HL-60 (cell line): Measurements from ENCODE around the gene ANO6.

Experiments used
- DNase-seq, 2 experiments: peaks; one replicate each; pipeline ENCODE4 v3.0.0-alpha.2; 2010 to 2020; ENCODE audit warnings: low read depth in 1 of 2, low spot score in 1 of 2
- H3K27ac ChIP-seq: fragments of 250-450 bp; sonication (Bioruptor Pico); replicated peaks from 2 replicates; pipeline ENCODE4 v1.5.1; 2020; ENCODE audit warnings: mild to moderate bottlenecking, moderate library complexity
- H3K27me3 ChIP-seq: fragments of 250-450 bp; sonication (Bioruptor Pico); 2 replicates; pipeline ENCODE4 v1.5.1; 2021; ENCODE audit warnings: mild to moderate bottlenecking, moderate library complexity; ENCODE audit not compliant: insufficient read depth, poor library complexity, severe bottlenecking
- H3K4me3 ChIP-seq: replicated peaks from 2 replicates; pipeline ENCODE4 v1.5.1; 2011; ENCODE audit warnings: mild to moderate bottlenecking, control low read depth, low read length; ENCODE audit not compliant: insufficient read depth
- GABPA ChIP-seq: IDR thresholded peaks from 2 replicates; pipeline ENCODE4 v1.6.1; 2012; ENCODE audit warnings: low read depth
- POLR2AphosphoS5 ChIP-seq: IDR thresholded peaks from 2 replicates; pipeline ENCODE4 v1.6.1; 2012; ENCODE audit warnings: low read depth
- SPI1 ChIP-seq: IDR thresholded peaks from 2 replicates; pipeline ENCODE4 v1.6.1; 2012; ENCODE audit warnings: low read depth, mild to moderate bottlenecking, borderline replicate concordance
- TF ChIP-seq, protein P1 (sequence below): IDR thresholded peaks from one replicate; pipeline ENCODE4 v1.5.1; 2011; ENCODE audit warnings: low read length, control low read depth, inconsistent platforms; ENCODE audit not compliant: insufficient read depth
- TF ChIP-seq, protein P2 (sequence below): IDR thresholded peaks from 2 replicates; pipeline ENCODE4 v1.6.1; 2012; ENCODE audit warnings: low read depth; ENCODE audit not compliant: insufficient replicate concordance

The ANO6 gene

DNA sequence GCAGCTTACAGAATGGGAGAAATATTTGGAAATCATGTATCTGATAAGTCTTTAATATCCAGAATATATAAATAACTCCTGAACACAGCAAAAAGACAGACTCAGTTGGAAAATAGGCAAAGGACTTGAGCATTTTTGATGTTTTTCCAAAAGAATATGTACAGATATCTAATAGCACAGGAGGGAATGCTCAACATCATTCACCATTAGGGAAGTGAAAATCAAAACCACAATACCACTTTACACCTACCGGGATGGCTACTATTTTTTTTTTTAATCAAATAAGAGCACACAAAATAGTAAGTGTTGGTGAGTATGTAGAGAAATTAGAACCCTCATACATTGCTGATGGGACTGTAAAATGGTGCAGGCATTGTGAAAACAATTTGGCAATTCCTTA, 75.6 kb downstream of the ANO6 start:
- TF ChIP-seq, protein P1, sequence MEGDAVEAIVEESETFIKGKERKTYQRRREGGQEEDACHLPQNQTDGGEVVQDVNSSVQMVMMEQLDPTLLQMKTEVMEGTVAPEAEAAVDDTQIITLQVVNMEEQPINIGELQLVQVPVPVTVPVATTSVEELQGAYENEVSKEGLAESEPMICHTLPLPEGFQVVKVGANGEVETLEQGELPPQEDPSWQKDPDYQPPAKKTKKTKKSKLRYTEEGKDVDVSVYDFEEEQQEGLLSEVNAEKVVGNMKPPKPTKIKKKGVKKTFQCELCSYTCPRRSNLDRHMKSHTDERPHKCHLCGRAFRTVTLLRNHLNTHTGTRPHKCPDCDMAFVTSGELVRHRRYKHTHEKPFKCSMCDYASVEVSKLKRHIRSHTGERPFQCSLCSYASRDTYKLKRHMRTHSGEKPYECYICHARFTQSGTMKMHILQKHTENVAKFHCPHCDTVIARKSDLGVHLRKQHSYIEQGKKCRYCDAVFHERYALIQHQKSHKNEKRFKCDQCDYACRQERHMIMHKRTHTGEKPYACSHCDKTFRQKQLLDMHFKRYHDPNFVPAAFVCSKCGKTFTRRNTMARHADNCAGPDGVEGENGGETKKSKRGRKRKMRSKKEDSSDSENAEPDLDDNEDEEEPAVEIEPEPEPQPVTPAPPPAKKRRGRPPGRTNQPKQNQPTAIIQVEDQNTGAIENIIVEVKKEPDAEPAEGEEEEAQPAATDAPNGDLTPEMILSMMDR: no peak
- TF ChIP-seq SPI1 (no peak), POLR2AphosphoS5 (no peak), GABPA (no peak)
- TF ChIP-seq, protein P2, sequence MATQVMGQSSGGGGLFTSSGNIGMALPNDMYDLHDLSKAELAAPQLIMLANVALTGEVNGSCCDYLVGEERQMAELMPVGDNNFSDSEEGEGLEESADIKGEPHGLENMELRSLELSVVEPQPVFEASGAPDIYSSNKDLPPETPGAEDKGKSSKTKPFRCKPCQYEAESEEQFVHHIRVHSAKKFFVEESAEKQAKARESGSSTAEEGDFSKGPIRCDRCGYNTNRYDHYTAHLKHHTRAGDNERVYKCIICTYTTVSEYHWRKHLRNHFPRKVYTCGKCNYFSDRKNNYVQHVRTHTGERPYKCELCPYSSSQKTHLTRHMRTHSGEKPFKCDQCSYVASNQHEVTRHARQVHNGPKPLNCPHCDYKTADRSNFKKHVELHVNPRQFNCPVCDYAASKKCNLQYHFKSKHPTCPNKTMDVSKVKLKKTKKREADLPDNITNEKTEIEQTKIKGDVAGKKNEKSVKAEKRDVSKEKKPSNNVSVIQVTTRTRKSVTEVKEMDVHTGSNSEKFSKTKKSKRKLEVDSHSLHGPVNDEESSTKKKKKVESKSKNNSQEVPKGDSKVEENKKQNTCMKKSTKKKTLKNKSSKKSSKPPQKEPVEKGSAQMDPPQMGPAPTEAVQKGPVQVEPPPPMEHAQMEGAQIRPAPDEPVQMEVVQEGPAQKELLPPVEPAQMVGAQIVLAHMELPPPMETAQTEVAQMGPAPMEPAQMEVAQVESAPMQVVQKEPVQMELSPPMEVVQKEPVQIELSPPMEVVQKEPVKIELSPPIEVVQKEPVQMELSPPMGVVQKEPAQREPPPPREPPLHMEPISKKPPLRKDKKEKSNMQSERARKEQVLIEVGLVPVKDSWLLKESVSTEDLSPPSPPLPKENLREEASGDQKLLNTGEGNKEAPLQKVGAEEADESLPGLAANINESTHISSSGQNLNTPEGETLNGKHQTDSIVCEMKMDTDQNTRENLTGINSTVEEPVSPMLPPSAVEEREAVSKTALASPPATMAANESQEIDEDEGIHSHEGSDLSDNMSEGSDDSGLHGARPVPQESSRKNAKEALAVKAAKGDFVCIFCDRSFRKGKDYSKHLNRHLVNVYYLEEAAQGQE: no peak
- no peak for DNase-seq
- Histone ChIP-seq H3K27me3 (no peaks in the 10 kb centered on the region), H3K4me3 (no peak overlapping the region), H3K27ac (no peak overlapping the region)

DNA sequence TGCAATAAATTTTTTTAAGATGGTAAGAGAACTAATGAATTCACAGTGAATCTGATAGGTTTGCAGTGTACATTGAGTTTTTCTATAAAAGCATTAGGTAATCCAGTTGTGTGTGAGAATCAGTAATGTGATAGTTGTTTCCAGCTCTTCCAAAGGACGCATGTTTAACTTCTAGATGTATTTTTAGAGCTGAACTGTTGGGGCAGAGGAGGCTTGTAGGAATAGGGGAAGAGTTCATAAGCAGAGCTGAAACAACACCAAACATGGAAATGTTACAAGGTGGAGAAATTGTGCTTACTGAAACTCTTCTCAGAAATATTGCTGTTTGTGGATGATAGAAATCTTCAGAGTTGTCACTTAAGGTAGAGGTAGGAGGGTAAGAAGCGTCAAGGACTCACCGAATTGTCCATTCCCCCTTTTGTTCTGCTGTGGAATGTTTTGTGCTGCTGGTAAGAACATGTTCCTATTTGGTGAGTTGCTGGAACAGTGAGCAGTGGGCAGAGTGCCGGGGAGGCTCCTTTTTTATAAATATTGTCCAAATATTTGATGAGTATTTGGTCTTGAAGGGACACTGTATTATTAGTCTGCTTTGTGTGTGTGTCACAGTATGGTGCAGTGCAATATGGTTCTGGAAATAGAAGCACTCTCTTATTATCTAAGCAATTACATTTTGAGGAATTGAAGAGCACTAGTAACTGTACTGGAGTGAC, 76.7 kb downstream of the ANO6 start:
- Histone ChIP-seq H3K27me3 (no peaks in the 10 kb centered on the region), H3K27ac (no peak overlapping the region), H3K4me3 (no peak overlapping the region)
- TF ChIP-seq SPI1: no peak
- no peak for DNase-seq

DNA sequence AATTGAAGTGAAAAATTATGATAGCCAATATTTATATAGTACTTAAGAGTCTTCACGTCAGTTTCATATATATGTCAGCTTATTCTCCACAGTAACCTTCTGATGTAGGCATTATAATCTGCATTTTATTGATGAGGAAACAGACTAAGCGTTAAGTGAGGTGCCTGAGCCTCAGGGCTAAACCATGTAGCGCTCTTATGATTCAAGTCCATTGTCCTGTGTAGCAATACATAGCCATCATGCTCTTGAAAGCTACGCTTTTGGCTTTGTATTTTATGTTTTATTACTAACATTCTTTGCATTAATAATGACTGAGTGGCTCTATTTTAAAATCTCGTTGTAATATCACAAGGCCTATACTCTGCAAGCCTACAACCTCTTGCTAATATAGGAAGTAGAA, 79.0 kb downstream of the ANO6 start:
- TF ChIP-seq, protein P1: no peak
- TF ChIP-seq, protein P2: no peak
- TF ChIP-seq POLR2AphosphoS5 (no peak), SPI1 (no peak), GABPA (no peak)
- Histone ChIP-seq H3K27me3 (no peaks in the 10 kb centered on the region), H3K4me3 (no peak overlapping the region), H3K27ac (no peak overlapping the region)
- no peak for DNase-seq

DNA sequence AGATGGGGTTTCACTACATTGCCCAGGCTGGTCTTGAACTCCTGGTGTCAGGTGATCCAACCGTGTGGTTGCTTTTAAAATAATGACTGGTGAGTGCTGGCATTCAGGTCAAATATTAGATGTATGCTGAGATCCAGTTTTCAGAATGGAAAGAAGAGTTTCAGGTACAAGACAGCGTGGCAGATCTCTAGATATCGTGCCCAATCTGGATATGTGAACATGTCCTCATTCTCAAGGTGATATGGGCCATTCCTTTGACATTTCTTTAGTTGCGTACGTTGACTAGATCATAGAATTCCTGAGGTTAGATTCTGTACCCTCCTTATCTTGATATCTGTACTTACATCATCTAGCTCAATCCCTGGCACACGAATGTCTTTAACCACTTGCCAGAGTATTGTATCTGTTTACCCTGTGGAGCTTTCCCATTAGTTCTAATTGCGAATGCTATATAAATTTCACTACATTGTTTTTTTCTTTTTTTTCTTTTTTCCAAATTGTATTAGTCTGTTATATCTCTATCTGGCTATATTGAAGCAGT, 80.2 kb downstream of the ANO6 start:
- no peak for DNase-seq
- Histone ChIP-seq H3K27me3 (no peaks in the 10 kb centered on the region), H3K27ac (no peak overlapping the region), H3K4me3 (no peak overlapping the region)
- TF ChIP-seq SPI1 (no peak), GABPA (no peak), POLR2AphosphoS5 (no peak)
- TF ChIP-seq, protein P2: no peak
- TF ChIP-seq, protein P1: no peak
